ENCODE results near the gene MICALL1.
"Not testable (repeated sequence)": the region's sequence is repeated elsewhere in the genome, so short reads cannot be mapped to it uniquely, and the experiment has no call there.

GRCh38 chr22:37944423-37944822 is 38.3 kb downstream of the MICALL1 start:
- TF ChIP-seq ELF4 (IDR thresholded peaks at IDR 0.05); FOXA1 (IDR thresholded peaks at IDR 0.05); SUZ12 (IDR thresholded peaks at IDR 0.05); TARDBP (IDR thresholded peaks at IDR 0.05); NFRKB (IDR thresholded peaks at IDR 0.05); SP1 (IDR thresholded peaks at IDR 0.05); ZNF384 (IDR thresholded peaks at IDR 0.05); L3MBTL2 (conservative IDR thresholded peaks at IDR 0.05); ARNT (IDR thresholded peaks at IDR 0.05); BHLHE40 (IDR thresholded peaks at IDR 0.05; ENCODE audit: borderline replicate concordance); PKNOX1 (IDR thresholded peaks at IDR 0.05); CTBP1 (IDR thresholded peaks at IDR 0.05; ENCODE audit: borderline replicate concordance): not testable (repeated sequence)

Data from HEK293T (cell line).